Brain microvascular endothelial cell (primary cell): ENCODE results near the gene NCAPD2.

Experiments
- DNase-seq: peaks from one replicate; pipeline ENCODE4 v3.0.0-alpha.2; 2020
- H3K27ac ChIP-seq: fragments of 250-450 bp; sonication (Bioruptor Pico); 2 replicates; pipeline ENCODE4 v1.5.1; 2020; ENCODE audit warnings: mild to moderate bottlenecking, moderate library complexity
- H3K27me3 ChIP-seq: fragments of 250-450 bp; sonication (Bioruptor Pico); replicated peaks from 2 replicates; pipeline ENCODE4 v1.5.1; 2020; ENCODE audit warnings: mild to moderate bottlenecking
- H3K36me3 ChIP-seq: fragments of 250-450 bp; sonication (Bioruptor Pico); replicated peaks from 2 replicates; pipeline ENCODE4 v1.5.1; 2020; ENCODE audit warnings: mild to moderate bottlenecking
- H3K4me3 ChIP-seq: 2 replicates; pipeline ENCODE4 v1.5.1; 2011; ENCODE audit warnings: low read depth, mild to moderate bottlenecking, control low read depth, low read length, moderate library complexity
- CTCF ChIP-seq: IDR thresholded peaks from 2 replicates; pipeline ENCODE4 v1.5.1; 2011; ENCODE audit warnings: low read depth, mild to moderate bottlenecking, moderate library complexity, low read length, control low read depth, inconsistent platforms; ENCODE audit errors: missing control alignments
- in situ Hi-C: cut with HindIII; loops from 2 replicates; pipeline ENCODE4 v1.10.0; 2017; ENCODE audit warnings: low sequenced_read_pairs, low pct_ligation_motif_present

NCAPD2 gene

DNA sequence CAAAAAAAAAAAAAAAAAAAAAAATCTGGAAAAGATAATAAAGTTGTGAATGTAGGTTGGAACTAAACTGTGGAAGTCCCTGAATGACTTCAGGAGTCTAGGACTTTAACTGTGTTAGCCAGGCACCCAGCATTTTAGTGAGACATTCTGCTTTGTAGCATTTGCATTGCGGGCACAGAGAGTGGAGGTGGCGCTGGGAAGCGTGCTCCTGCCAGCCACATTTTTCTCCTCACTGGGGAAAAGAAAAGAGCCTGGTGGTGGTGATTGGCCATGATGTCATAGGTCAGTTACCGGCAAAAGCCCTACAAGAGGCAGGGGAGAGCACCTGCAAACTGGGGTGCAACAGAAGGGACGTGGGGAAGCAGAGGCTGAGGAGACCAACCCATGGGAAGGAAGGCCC, 30.7 kb downstream of the NCAPD2 start:
- Histone ChIP-seq H3K27me3 (no peaks in the 10 kb centered on the region), H3K36me3 (peaks cover 73% of the 10 kb centered on the region), H3K4me3 (no peak overlapping the region), H3K27ac (no peak overlapping the region)
- TF ChIP-seq CTCF: no peak
- in situ Hi-C loops: no loop called here
- no peak for DNase-seq

DNA sequence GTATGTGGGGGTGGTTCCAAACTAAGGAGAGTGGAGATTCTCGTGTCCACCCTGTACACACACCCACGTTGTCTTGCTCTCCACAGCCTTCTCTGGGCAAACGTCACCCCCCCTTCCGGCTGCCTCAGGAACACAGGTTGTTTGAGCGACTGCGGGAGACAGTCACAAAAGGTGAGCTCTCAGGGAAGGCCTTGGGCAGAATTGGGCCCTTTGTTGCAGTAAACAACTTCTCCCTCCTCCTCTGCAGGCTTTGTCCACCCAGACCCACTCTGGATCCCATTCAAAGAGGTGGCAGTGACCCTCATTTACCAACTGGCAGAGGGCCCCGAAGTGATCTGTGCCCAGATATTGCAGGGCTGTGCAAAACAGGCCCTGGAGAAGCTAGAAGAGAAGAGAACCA, 32.3 kb downstream of the NCAPD2 start:
- Histone ChIP-seq H3K4me3 (no peak overlapping the region), H3K36me3 (peaks cover 76% of the 10 kb centered on the region), H3K27me3 (no peaks in the 10 kb centered on the region), H3K27ac (no peak overlapping the region)
- TF ChIP-seq CTCF: no peak
- in situ Hi-C loops: no loop called here
- DNase-seq: no peak

- in situ Hi-C loops: no loop called here
- no peak for DNase-seq
- H3K36me3 ChIP-seq: peaks cover 72% of the 10 kb centered on the region
- no peak overlapping the region for H3K4me3 ChIP-seq
- no peaks in the 10 kb centered on the region for H3K27me3 ChIP-seq
- no peak for TF ChIP-seq CTCF
- H3K27ac ChIP-seq: no peak overlapping the region
Observed at GRCh38 chr12:6526766-6527525, 33.0 kb downstream of the NCAPD2 start.

DNA sequence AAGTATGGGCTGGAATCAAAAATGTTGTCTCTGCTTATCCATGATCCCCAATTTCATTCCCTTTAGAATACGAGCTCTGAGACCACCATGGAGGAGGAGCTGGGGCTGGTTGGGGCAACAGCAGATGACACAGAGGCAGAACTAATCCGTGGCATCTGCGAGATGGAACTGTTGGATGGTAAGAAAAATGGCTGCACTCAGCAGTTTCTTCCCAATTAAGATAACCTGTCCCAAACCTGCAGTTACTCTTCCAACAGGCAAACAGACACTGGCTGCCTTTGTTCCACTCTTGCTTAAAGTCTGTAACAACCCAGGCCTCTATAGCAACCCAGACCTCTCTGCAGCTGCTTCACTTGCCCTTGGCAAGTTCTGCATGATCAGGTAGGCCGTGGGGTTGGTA, 33.8 kb downstream of the NCAPD2 start:
- Histone ChIP-seq H3K27me3 (no peaks in the 10 kb centered on the region), H3K27ac (no peak overlapping the region), H3K36me3 (peaks cover 66% of the 10 kb centered on the region), H3K4me3 (no peak overlapping the region)
- in situ Hi-C loops: no loop called here
- TF ChIP-seq CTCF: no peak
- no peak for DNase-seq

DNA sequence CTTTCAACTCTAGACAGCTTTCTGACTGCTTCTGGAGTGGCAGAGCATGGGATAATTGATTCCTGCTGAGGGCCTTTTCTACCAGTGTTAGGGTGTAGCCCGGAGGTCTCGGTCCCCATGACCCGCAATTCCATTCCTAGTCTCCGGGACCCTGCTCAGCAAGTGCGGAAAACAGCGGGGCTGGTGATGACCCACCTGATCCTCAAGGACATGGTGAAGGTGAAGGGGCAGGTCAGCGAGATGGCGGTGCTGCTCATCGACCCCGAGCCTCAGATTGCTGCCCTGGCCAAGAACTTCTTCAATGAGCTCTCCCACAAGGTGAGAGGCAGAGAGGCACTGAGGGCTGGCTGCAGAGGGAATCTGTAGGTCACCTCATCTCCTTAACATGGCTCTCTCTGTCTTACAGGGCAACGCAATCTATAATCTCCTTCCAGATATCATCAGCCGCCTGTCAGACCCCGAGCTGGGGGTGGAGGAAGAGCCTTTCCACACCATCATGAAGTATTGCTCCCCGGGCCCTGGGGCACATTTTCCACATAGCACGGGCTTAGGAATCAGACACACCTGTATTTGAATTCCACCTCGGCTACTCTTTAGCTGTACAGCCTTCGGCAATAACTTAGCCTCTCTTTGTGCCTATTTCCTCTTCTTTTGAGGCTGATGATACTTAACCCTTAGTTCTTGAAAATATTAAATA, 34.8 kb downstream of the NCAPD2 start:
- in situ Hi-C loops: no loop called here
- no peak overlapping the region for H3K27ac ChIP-seq
- H3K4me3 ChIP-seq: no peak overlapping the region
- H3K27me3 ChIP-seq: no peaks in the 10 kb centered on the region
- peaks cover 58% of the 10 kb centered on the region for H3K36me3 ChIP-seq
- no peak for TF ChIP-seq CTCF
- no peak for DNase-seq
